GM18526 (cell line): ENCODE results near the gene DNAJC4.

Source experiments
- POLR2A ChIP-seq: IDR thresholded peaks from 3 replicates; pipeline ENCODE4 v1.6.1; 2011; ENCODE audit not compliant: insufficient read length; ENCODE audit errors: extremely low read depth

Gene DNAJC4, protein sequence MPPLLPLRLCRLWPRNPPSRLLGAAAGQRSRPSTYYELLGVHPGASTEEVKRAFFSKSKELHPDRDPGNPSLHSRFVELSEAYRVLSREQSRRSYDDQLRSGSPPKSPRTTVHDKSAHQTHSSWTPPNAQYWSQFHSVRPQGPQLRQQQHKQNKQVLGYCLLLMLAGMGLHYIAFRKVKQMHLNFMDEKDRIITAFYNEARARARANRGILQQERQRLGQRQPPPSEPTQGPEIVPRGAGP

DNA sequence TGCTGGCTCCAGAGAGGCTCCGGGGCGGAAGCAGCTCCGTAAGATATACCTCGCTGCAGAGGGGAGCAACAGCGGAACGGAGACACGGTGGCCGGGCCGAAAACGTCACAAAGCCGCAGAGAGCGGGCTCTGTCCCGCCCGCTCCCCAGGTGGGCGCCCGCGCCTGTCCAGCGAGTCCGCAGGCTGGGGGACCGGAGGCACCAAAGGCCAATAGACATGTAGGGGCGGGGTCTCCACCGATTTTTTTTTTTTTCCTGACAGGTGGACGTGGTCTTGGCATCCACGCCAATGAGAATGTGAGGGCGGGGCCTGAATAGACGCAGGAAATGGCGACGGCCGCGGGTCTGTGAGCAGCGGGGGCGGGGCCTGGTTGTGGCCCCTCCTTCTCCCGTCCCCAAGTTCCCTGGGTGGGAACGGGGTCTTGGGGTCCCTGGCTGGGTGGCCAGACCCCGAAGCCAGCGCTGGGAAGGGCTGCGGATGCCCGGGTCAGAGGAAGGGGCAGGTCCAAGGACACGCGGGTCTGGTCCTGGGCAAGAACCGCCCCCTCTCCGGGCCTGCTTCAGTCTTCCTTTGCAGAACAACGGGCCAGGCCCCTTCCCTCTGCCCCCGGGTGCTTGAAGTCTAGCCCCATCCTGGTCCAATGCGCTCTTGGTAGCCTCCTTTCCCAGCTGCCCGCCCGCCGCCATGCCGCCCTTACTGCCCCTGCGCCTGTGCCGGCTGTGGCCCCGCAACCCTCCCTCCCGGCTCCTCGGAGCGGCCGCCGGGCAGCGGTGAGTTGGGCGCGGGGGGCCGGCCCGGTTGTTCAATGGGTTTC lies at the start of gene DNAJC4:
DNAJC4 (plus strand) TSS at position 378 of the 814 bp plus-strand sequence; CDS start at position 685, 307 bp downstream.
- TF ChIP-seq POLR2A = peak; percentile 52

DNA sequence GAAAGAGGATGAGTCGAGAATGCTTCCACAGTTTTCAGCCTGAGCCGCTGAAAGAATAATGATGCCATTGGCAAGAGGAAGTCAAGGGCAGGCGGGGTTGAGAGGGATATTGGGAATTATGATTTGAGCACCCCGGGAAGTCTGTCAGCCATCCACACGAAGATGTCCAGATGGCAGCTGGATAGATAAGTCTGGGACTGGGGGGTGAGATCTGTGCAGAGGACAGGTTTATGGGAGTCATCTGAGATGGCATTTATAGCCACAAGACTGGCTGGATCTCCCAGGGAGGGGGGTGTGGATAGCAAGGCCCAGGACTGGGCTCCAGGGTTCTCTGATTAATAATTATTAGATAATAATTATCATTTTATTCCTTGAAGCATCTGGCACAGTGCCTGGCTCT lies 49.5 kb upstream of the DNAJC4 start:
- no peak for TF ChIP-seq POLR2A

DNA sequence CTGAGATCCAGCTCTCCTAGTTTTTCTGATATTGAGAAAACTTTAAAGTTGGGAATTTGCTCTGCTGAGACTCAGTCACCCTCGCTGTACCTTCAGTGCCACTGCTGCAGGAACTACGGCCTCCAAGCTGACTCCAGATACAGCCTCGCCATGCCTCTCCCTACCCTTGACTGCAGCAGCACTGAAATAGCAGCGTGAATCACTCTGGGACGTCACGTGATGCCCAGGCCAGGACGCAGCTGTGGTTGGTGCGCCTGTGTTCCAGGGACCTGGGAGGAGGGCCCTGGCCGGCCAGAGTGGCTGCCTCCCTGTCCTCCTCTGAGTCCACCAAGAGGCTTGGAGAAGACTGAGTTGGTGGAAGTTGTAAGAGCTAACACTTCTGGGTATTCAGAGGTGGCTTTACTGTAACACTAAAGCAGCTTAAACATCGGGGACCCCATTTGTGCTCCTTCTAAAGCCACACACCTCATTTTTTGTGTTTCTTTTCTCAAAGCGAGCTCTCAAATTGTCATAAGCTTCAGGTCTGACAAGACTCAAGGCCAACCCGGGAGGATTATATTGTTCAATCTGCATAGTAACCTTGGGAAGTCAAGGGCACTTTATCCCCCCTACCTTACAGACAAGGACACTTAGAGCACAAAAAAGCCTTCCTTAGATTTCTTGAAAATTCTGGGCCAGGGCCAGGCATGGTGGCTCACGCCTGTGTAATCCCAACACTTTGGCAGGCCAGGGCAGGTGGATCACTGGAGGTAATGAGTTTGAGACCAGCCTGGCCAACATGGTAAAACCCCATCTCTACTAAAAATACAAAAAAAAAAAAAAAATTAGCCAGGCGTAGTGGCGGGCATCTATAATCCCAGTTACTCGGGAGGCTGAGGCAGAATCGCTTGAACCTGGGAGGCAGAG lies 48.6 kb upstream of the DNAJC4 start:
- TF ChIP-seq POLR2A = peak; percentile 22

DNA sequence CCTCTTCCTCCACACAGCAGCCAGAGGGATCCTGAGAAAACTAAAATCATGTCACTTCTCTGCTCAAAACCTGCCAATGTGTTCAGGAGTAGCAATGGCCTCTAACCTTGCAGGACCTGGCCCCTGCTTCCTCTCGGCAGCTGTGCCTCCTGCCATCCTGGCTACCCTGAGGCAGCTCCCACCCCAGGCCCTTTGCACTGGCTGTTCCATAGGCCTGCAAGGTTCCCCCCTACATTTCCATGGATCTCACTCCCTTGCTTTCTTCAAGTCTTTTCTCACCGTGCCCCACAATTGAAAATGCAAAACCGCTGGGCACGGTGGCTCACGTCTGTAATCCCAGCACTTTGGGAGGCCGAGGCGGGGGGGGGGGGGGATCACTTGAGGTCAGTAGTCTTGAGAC lies 46.5 kb upstream of the DNAJC4 start:
- no peak for TF ChIP-seq POLR2A

DNA sequence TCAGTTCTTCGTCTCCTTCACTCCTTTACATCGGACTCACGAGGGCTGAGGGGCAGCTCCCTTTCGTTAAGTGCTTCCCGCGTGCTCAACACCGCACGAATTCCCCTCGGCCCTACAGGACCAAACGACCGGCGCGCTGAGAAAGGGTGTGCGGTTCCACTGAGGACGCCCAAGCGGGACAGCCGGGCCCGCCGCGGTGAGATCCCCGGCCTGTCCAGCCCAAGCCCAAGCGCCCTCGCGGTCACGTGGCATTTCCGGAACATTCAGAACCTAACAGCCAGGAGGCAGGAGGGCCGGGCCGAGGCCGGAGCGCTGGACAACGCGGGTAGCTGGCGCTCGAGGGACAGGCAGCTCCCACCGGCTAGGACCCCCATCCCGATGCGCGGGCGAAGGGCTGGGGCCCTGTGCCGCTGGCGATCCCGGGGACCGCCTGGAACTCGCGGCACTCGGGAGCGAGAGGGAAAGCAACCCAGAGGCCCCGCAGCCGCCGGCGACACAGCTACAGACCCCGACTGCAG lies 45.1 kb upstream of the DNAJC4 start:
- peak; percentile 99 for TF ChIP-seq POLR2A

DNA sequence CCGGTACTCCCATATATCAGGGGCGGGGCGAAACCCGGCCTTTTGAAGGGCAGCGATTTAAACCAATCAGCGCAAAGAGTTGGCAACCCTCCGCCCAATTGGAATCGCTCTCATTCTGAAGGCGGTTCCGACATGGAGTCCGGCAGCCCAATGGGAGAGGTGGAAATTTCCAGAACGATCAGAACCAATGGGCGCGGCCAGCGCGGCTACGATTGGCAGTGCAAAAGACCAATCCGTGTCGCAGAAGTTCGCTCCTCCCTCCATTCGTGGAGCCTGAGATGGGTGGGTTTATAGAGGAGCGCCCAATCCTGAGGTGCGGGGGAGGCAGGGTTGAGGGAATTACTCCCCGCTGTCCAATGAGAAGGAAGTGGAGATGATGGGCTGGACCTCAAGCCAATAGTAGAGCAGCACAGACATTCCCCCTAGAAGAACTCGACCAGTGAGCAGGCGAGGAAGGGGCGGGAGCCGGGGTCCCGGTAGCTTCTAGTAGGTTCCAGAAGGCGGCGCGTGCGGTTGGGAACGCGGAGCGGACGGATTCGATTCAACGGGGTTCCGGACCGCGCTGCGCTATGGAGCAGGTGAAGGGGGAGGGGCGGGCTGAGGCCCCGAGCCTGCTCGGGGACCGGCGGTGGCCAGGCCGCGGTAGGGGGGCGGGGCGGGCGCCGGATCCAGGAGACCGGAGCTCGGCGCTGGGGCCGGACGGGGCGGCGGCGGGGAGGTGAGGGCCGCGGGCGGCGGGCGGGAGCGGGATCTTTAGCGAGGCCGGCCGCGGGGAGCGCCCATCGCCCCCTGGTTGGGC lies 44.5 kb upstream of the DNAJC4 start, which contains the start of gene STIP1:
STIP1 (plus strand) TSS at position 479 of the 799 bp plus-strand sequence; CDS start at position 570, 91 bp downstream.
- peak; percentile 71 for TF ChIP-seq POLR2A

DNA sequence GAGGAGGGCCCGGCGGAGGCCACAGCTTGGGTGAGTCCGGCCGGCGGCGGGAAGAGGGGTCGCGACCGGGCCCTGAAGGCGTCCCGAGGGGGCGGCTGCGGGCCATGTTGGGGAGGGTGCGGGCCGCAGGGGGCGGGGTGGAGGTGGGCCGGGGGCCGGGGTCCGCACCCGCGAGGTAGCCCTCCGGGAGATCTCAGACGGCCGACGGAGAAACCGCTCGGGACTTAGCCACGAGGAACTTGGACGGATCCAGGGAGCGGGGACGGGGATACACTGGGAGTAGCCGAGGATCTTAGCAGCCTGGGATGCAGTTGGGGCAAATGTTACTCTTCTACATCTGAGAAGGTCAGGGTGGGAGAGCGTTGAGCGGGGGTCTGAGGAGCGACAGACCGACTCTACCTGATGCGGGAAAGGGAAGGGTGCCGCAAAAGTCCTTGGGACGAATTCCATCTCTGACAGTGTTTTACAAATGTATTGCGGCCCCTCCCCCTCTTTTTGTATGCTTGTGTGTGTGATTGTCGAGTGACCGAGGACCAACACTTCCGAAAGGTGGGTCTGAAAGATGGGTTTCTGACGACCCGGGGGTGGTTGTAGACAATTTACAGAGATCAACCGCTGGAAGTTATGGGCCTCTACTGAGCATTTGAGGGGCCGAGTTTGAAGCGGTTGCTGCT lies 43.7 kb upstream of the DNAJC4 start:
- no peak for TF ChIP-seq POLR2A

DNA sequence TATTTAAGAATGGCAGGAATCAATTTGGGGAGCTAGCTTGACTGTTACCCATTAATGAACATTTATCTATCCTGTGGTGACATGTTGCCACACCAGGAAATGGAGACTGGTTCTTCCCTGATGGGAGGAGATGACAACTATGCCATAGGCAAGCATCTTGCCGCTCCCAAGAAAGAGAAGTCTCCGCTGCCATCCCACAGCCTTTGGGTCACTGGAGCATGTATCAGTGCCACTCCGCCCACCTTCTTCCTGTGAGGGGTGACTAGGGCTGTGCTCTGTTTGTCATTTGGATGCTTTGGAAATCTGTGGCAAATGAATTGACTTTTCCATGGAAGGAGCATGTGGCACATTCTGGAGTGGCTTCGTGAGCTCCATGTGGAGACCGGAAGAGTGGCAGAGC lies 37.9 kb upstream of the DNAJC4 start:
- TF ChIP-seq POLR2A = no peak

DNA sequence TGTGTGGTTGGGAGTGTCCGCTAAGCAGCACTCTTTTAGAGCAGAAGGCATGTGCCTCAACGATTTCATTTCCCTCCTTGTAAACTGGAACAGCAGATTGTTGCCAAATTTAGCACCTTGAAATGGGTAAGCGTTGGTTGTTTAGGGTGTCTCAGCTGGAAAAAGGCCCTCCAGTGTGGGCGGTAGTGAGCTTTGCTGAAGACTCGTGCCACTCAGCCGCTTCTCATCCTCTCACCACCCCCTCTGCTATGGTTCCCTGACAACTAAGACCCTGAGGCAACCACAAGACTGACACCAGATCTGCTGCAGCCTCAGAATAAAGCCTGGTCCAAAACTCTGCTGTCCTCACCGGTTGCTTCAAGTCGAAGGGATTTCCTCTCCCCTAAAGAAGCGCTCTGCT lies 33.7 kb upstream of the DNAJC4 start:
- no peak for TF ChIP-seq POLR2A

DNA sequence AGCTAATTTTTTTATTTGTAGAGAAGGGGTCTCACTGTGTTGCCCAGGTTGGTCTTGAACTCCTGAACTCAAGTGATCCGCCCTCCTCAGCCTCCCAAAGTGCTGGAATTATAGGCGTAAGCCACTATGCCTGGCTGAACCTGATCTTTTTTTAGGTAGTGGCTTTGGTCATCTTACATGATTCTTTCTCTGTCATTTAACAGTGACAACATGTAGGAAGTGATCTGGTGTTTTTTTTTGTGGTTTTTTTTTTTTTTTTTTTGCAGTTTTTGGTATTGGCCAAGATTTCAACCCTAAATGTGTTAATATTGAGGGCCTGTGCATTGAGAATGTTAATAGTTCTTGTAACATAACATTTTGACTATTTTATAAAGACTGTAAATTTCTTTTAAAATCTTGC lies 31.8 kb upstream of the DNAJC4 start:
- no peak for TF ChIP-seq POLR2A

DNA sequence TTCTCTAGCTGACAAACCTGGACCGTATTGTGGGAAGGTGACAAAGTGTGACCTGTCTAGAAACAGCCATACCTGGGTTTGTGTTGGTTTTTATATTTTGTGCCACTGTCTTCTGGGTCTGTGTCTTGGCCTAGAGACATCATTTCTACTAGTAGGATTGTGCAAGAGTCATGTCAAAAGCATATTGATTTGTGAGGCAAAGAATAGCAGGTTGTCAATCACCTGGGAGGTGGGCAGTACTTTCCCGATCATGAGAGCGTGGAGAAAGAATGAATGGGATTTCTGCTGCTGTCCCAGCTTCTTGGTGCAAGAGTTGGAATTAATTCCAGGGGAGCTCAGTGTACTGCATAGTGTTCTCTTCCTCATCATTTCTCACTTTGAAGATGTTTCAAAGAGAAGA lies 28.8 kb upstream of the DNAJC4 start:
- no peak for TF ChIP-seq POLR2A

DNA sequence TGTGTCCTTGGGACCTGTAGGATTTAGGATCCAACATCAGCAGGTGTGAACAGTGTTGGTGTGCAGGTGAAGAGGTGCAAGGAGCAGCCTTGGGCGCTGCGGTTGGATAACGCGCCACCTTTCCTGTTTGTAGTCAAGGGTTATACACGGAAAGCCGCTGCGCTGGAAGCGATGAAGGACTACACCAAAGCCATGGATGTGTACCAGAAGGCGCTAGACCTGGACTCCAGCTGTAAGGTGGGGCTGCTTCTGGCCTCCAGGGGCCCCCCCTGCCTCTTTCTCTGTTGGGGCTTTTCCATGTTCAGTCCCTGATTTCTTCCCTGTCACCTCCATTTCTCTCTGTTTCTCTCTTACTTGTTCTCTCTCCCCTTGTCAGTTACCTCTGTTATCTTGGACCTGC lies 27.4 kb upstream of the DNAJC4 start:
- TF ChIP-seq POLR2A = no peak

DNA sequence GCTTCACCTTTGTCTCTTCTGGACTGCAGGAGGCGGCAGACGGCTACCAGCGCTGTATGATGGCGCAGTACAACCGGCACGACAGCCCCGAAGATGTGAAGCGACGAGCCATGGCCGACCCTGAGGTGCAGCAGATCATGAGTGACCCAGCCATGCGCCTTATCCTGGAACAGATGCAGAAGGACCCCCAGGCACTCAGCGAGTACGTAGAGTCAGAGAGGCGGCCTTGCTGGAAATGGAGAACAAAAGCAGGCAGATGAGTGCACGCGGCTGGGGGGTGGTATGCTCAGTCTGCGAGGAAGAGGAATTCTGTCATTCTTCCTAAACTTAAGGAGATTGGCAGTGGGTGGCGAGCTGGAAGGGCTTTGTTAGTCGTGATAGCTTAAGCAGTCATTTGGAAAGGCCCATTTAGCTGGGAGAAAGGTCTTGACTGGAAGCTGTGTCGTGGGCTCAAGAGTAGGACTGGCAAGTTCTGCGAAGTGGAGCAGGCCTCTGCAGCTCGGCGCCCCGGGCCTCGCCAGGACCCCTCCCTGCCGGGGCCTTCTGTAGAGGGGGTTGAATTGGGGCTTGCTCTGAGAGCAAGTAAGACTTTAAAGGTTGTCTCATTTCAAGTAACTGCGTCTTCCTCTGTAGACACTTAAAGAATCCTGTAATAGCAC lies 26.8 kb upstream of the DNAJC4 start:
- no peak for TF ChIP-seq POLR2A
